HTR-8/SVneo (cell line): ENCODE measurements around the gene ZNF362.
A peak's percentile ranks its signal among the peaks of the same experiment; 100 is the strongest.
"Not testable (repeated sequence)": the region's sequence is repeated elsewhere in the genome, so short reads cannot be mapped to it uniquely, and the experiment has no call there.

ENCODE experiments used
- DNase-seq: peaks from one replicate; pipeline ENCODE4 v3.0.0; 2011; ENCODE audit warnings: low spot score, mixed read lengths; ENCODE audit not compliant: insufficient read length
- FAIRE-seq: peaks from 2 replicates; lab custom pipeline; 2011; peaks lifted over from hg19 to GRCh38; lab: Jason Lieb, UNC

The ZNF362 gene

DNA sequence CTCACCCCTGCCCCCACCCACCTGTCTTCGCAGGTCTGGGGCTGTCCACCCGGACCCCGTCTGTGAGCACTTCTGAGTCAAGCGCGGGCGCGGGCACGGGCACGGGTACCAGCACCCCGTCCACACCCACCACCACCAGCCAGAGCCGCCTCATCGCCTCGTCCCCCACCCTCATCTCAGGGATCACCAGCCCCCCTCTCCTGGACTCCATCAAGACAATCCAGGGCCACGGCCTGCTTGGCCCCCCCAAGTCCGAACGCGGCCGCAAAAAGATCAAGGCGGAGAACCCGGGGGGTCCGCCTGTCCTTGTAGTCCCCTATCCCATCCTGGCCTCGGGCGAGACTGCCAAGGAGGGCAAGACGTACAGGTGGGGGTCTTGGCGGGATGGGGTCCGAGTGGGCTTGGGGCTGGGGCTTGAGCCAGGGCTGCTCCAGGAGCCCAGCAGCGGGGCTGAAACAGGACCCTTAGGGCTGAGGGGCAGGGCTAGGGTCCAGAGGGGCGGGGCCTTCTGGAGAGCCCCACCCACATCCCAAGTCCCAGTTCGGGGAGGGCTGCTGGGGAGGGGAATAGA, 23.9 kb downstream of the ZNF362 start:
- FAIRE-seq (no peak), DNase-seq (no peak)

- FAIRE-seq, result no peak
- DNase-seq, result no peak
These were observed 25.4 kb downstream of the ZNF362 start for GRCh38 chr1:33281554-33282303.

- FAIRE-seq (no peak), DNase-seq (no peak)
These were observed 26.5 kb downstream of the ZNF362 start for GRCh38 chr1:33282791-33283190.

- FAIRE-seq (no peak), DNase-seq (no peak)
These were observed 27.8 kb downstream of the ZNF362 start for GRCh38 chr1:33284049-33284448.

DNA sequence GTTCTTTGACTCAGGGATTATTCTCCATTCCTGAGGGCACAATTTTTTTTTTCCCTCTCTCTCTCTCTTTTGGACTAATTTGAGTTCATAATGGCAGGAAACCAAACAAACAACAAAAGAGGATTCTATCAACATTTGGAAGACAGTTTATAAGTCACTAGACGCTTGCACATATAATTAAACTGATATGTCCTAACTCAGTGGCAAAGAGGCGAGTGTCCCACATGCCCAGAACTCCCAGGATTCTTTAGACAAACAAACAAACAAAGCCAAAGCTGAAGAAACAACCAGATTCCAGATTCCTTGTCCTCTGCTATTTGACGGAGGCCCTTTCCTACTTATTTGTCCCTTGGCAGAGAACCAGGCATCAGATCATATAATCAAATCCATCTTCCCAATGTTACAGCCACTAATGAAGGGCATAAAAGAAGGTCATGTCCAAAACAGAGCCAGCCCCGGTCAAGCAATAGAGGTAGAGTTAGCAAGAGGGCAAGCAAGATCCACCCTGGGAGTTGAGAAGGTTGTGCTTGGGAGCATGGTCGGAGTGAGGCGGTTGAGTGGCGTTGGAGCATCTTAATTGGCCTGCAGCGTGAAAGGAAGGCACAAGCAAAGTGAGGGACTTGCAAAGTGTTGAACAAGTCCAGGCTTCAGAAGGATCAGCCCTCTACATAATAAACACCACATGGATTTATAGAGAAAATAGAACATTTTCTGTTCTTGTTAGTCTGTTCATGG, 30.3 kb downstream of the ZNF362 start:
- no peak for DNase-seq
- FAIRE-seq, result no peak

GRCh38 chr1:33287317-33287716, 31.0 kb downstream of the ZNF362 start:
- DNase-seq (no peak), FAIRE-seq (no peak)

GRCh38 chr1:33288976-33289857, 32.9 kb downstream of the ZNF362 start:
- FAIRE-seq, result no peak
- no peak for DNase-seq

DNA sequence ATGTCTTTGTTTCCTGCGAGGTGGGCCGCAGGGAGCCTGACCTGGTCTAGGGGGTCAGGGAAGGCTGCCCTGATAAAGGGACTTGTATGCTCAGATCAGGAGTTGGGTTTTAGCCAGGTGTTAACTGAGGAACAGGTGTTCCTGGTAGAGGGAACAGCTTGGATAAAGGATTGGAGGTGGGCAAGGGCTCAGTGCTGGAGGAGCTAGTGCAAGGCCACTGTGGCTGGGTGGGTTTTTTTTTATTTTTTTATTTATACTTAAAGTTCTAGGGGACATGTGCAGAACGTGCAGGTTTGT, 33.5 kb downstream of the ZNF362 start:
- DNase-seq, result no peak
- no peak for FAIRE-seq

- FAIRE-seq, DNase-seq: not testable (repeated sequence)
These were observed 34.3 kb downstream of the ZNF362 start for GRCh38 chr1:33290615-33291014.

- FAIRE-seq, result no peak
- DNase-seq, result no peak
These were observed 36.5 kb downstream of the ZNF362 start for GRCh38 chr1:33292726-33293340.

GRCh38 chr1:33294071-33295010, 38.0 kb downstream of the ZNF362 start:
- no peak for DNase-seq
- FAIRE-seq, result no peak

GRCh38 chr1:33295023-33295422, 38.7 kb downstream of the ZNF362 start:
- DNase-seq (no peak), FAIRE-seq (no peak)

- FAIRE-seq (peak; percentile 88), DNase-seq (peak; percentile 83)
These were observed 39.3 kb downstream of the ZNF362 start for GRCh38 chr1:33295450-33296081.

DNA sequence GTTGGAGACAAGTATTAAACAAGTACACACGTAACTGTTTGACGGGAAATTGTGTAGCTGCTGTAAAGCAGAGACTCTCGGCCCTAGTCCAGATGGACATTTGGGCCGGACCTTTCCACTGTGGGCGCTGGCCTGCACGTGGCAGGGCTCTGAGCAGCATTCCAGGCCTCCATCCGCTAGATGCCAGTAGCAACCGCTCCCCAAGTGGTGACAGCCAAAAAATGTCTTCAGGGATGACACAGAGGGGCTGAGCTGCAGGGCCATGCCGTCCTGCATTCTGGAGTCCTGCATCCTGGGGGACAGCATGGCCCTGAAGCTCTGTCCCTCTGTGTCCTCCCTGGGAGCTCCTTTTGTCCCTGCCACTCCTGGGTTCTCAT, 39.8 kb downstream of the ZNF362 start:
- DNase-seq (no peak), FAIRE-seq (no peak)

- no peak for FAIRE-seq
- DNase-seq, result no peak
These were observed 40.5 kb downstream of the ZNF362 start for GRCh38 chr1:33296824-33297223.

DNA sequence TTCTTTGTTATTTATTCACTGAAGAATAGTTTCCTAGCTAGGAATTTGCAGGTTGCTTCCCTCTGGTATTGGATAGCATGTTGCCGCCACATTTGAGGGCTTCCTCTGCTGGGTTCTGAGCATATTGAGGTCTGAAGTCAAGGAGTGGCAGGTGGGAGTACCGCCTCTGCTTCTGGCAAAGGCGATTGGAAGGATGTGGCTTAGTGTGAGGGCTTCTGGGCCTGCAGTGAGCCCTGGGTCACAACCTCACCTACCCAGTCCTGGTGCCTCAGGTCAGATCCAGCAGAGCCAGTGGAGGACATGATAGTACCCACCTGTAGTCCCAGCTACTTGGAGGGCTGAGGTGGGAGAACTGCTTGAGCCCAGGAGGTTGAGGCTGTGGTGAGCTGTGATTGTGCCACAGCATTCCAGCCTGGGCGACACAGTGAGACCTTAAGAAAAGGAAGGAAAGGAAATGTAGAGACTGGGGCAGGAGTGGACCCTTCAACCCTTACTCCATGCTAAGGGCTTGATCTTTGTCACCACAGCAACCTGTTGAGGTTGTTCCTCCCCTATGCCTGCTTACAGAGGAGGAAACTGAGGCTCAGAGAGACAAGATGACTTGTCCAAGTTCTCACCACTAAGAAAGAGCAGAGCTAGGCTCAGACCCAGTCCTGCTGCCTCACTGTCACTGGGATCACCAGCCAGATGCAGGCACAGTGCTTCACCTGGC, 41.8 kb downstream of the ZNF362 start:
- DNase-seq (no peak), FAIRE-seq (no peak)

- FAIRE-seq (no peak), DNase-seq (peak; percentile 72)
These were observed 42.5 kb downstream of the ZNF362 start for GRCh38 chr1:33298623-33299277.
